RWPE2 (cell line): ENCODE results near the gene NFKB1.

ENCODE experiments used
- ATAC-seq: fragments of 200-7000 bp; cut with Tn5 transposase; 3 replicates; pipeline ENCODE4 v1.9.1; 2021; ENCODE audit warnings: low read depth
- DNase-seq: peaks from one replicate; pipeline ENCODE4 v3.0.0-alpha.2; 2020; ENCODE audit warnings: low spot score
- H3K27ac ChIP-seq: fragments of 450-650 bp; 2 replicates; pipeline ENCODE4 v1.5.1; 2017; ENCODE audit warnings: mild to moderate bottlenecking; ENCODE audit not compliant: poor library complexity, severe bottlenecking
- H3K27me3 ChIP-seq: fragments of 250-450 bp; sonication (Bioruptor Pico); 2 replicates; pipeline ENCODE4 v1.5.1; 2021; ENCODE audit warnings: mild to moderate bottlenecking, moderate library complexity; ENCODE audit not compliant: insufficient read depth, poor library complexity, severe bottlenecking
- H3K36me3 ChIP-seq: fragments of 250-450 bp; sonication (Bioruptor Pico); 2 replicates; pipeline ENCODE4 v1.5.1; 2020; ENCODE audit warnings: low read depth, mild to moderate bottlenecking, moderate library complexity
- H3K4me1 ChIP-seq: fragments of 250-450 bp; sonication (Bioruptor Pico); 2 replicates; pipeline ENCODE4 v1.5.1; 2021; ENCODE audit warnings: mild to moderate bottlenecking, moderate library complexity; ENCODE audit not compliant: insufficient read depth, poor library complexity, severe bottlenecking
- H3K4me3 ChIP-seq: fragments of 250-450 bp; sonication (Bioruptor Pico); 2 replicates; pipeline ENCODE4 v1.5.1; 2021; ENCODE audit warnings: mild to moderate bottlenecking, moderate library complexity; ENCODE audit not compliant: severe bottlenecking
- H3K9me3 ChIP-seq: fragments of 250-450 bp; sonication (Bioruptor Pico); 2 replicates; pipeline ENCODE4 v1.5.1; 2021; ENCODE audit warnings: mild to moderate bottlenecking, moderate library complexity; ENCODE audit not compliant: severe bottlenecking
- CTCF ChIP-seq: fragments of 450-650 bp; IDR thresholded peaks from one replicate; pipeline ENCODE4 v1.5.1; 2017; ENCODE audit warnings: mild to moderate bottlenecking, moderate library complexity; ENCODE audit not compliant: poor library complexity, severe bottlenecking

NFKB1 gene

GRCh38 chr4:102503301-102503746, 2.2 kb downstream of the NFKB1 start:
- H3K27ac ChIP-seq: no peak overlapping the region
- no peak for TF ChIP-seq CTCF
- H3K9me3 ChIP-seq: no peaks in the 10 kb centered on the region
- no peaks in the 10 kb centered on the region for H3K27me3 ChIP-seq
- ATAC-seq (no peak), DNase-seq (no peak)
- H3K4me3 ChIP-seq: peak overlapping the region; percentile 93
- H3K36me3 ChIP-seq: no peaks in the 10 kb centered on the region; the same call in 1 of the 2 replicates
- peaks cover 31% of the 10 kb centered on the region for H3K4me1 ChIP-seq

- no peaks in the 10 kb centered on the region for H3K27me3 ChIP-seq
- no peak overlapping the region for H3K27ac ChIP-seq
- H3K4me3 ChIP-seq: peak overlapping the region; percentile 93
- no peaks in the 10 kb centered on the region; the same call in 1 of the 2 replicates for H3K36me3 ChIP-seq
- TF ChIP-seq CTCF: no peak
- DNase-seq (no peak), ATAC-seq (no peak)
- no peaks in the 10 kb centered on the region for H3K9me3 ChIP-seq
- peaks cover 31% of the 10 kb centered on the region for H3K4me1 ChIP-seq
Measured at GRCh38 chr4:102503831-102504786, 3.0 kb downstream of the NFKB1 start.

- TF ChIP-seq CTCF: no peak
- no peaks in the 10 kb centered on the region; the same call in 1 of the 2 replicates for H3K36me3 ChIP-seq
- DNase-seq (no peak), ATAC-seq (no peak)
- H3K27me3 ChIP-seq: no peaks in the 10 kb centered on the region
- no peaks in the 10 kb centered on the region for H3K9me3 ChIP-seq
- no peak overlapping the region for H3K4me3 ChIP-seq
- H3K4me1 ChIP-seq: peaks cover 31% of the 10 kb centered on the region
- no peak overlapping the region for H3K27ac ChIP-seq
Measured at GRCh38 chr4:102504941-102505340, 3.8 kb downstream of the NFKB1 start.

- Histone ChIP-seq H3K4me1 (peaks cover 31% of the 10 kb centered on the region), H3K27ac (no peak overlapping the region), H3K4me3 (no peak overlapping the region), H3K9me3 (no peaks in the 10 kb centered on the region), H3K36me3 (no peaks in the 10 kb centered on the region; the same call in 1 of the 2 replicates), H3K27me3 (no peaks in the 10 kb centered on the region)
- ATAC-seq (no peak), DNase-seq (no peak)
- TF ChIP-seq CTCF: no peak
Measured at GRCh38 chr4:102505708-102506107, 4.5 kb downstream of the NFKB1 start.

GRCh38 chr4:102506523-102506922, 5.4 kb downstream of the NFKB1 start:
- H3K27me3 ChIP-seq: no peaks in the 10 kb centered on the region
- ATAC-seq (no peak), DNase-seq (no peak)
- no peaks in the 10 kb centered on the region; the same call in 1 of the 2 replicates for H3K36me3 ChIP-seq
- no peak overlapping the region for H3K27ac ChIP-seq
- no peak overlapping the region for H3K4me3 ChIP-seq
- no peaks in the 10 kb centered on the region for H3K9me3 ChIP-seq
- TF ChIP-seq CTCF: no peak
- peaks cover 31% of the 10 kb centered on the region for H3K4me1 ChIP-seq
